H1 (cell line): Measurements from ENCODE around the gene NAA20. TPM values are rescaled to one million over a fixed set of nuclear protein-coding genes. Genes with fewer than 3 reads are reported as not detected.

ENCODE experiments used
- CTCF ChIA-PET: fragments of 300-600 bp; sonication (Branson Sonifier 250); formaldehyde crosslinking; loops from one replicate; lab custom pipeline; 2021; ENCODE audit not compliant: partially characterized antibody; lab: Charles Lee
- POLR2A ChIA-PET: fragments of 300-600 bp; sonication (Branson Sonifier 250); formaldehyde crosslinking; loops from one replicate; lab custom pipeline; 2021; ENCODE audit warnings: inconsistent platforms; ENCODE audit not compliant: partially characterized antibody; lab: Charles Lee
- DNase-seq, 2 experiments: peaks; one replicate each; pipeline versions ENCODE4 v3.0.0 to v3.0.0-alpha.2; 2010 to 2022; ENCODE audit warnings: low spot score in 2 of 2, low read depth in 1 of 2, mixed read lengths in 1 of 2
- FAIRE-seq: peaks from 2 replicates; lab custom pipeline; 2011; peaks lifted over from hg19 to GRCh38; lab: Jason Lieb, UNC
- H2AFZ ChIP-seq: 2 replicates; pipeline ENCODE4 v1.8.1; 2012; ENCODE audit warnings: low read length, inconsistent platforms
- H2AK5ac ChIP-seq: 2 replicates; pipeline ENCODE4 v1.6.1; 2013; ENCODE audit warnings: low read depth, low read length
- H2BK120ac ChIP-seq: replicated peaks from 2 replicates; pipeline ENCODE3; 2013; ENCODE audit warnings: low read depth, low read length, inconsistent platforms
- H2BK12ac ChIP-seq: 2 replicates; pipeline ENCODE4 v1.6.1; 2013; ENCODE audit warnings: low read depth, low read length
- H2BK15ac ChIP-seq: 2 replicates; pipeline ENCODE4 v1.6.1; 2013; ENCODE audit warnings: low read length
- H2BK20ac ChIP-seq: 2 replicates; pipeline ENCODE4 v1.6.1; 2013; ENCODE audit warnings: low read length
- H2BK5ac ChIP-seq: 2 replicates; pipeline ENCODE4 v1.6.1; 2013; ENCODE audit warnings: low read depth, low read length
- H3K14ac ChIP-seq: 2 replicates; pipeline ENCODE4 v1.6.1; 2013; ENCODE audit warnings: inconsistent platforms; ENCODE audit not compliant: insufficient read length
- H3K18ac ChIP-seq: 2 replicates; pipeline ENCODE4 v1.6.1; 2013; ENCODE audit warnings: low read length; ENCODE audit errors: extremely low read depth
- H3K23ac ChIP-seq: 2 replicates; pipeline ENCODE4 v1.6.1; 2013; ENCODE audit warnings: inconsistent platforms; ENCODE audit not compliant: insufficient read length
- H3K23me2 ChIP-seq: 2 replicates; pipeline ENCODE4 v1.6.1; 2013; ENCODE audit warnings: low read depth, low read length
- H3K27ac ChIP-seq: 2 replicates; pipeline ENCODE4 v1.6.1; 2011; ENCODE audit warnings: low read depth, low read length, inconsistent platforms
- H3K27me3 ChIP-seq, 4 experiments: replicated peaks in 1 of 4; 1 replicate in 1 of 4; 2 replicates in 3 of 4; pipeline versions ENCODE4 v1.6.1 to v1.8.1; 2011 to 2013; ENCODE audit warnings: low read length in 3 of 4, mild to moderate bottlenecking in 3 of 4, inconsistent platforms in 2 of 4, mixed read lengths in 2 of 4, moderate library complexity in 1 of 4; ENCODE audit not compliant: control insufficient read depth in 3 of 4, insufficient read depth in 3 of 4; ENCODE audit errors: extremely low read depth in 1 of 4
- H3K36me3 ChIP-seq, 4 experiments: 2 replicates each; pipeline versions ENCODE4 v1.6.1 to v1.8.1; 2011 to 2013; ENCODE audit warnings: mild to moderate bottlenecking in 4 of 4, low read length in 3 of 4, moderate library complexity in 2 of 4, control low read depth in 1 of 4, inconsistent platforms in 1 of 4; ENCODE audit not compliant: insufficient read depth in 4 of 4, control insufficient read depth in 2 of 4
- H3K4ac ChIP-seq: replicated peaks from 2 replicates; pipeline ENCODE3; 2013; ENCODE audit warnings: low read length, low read depth, mixed read lengths, inconsistent platforms; ENCODE audit not compliant: insufficient read length
- H3K4me1 ChIP-seq, 4 experiments: replicated peaks in 1 of 4; 1 replicate in 1 of 4; 2 replicates in 3 of 4; pipeline versions ENCODE4 v1.6.1 to v1.8.1; 2011 to 2013; ENCODE audit warnings: low read length in 3 of 4, inconsistent platforms in 2 of 4, mixed read lengths in 1 of 4; ENCODE audit not compliant: insufficient read depth in 4 of 4, control insufficient read depth in 3 of 4
- H3K4me2 ChIP-seq, 2 experiments: 2 replicates each; pipeline versions ENCODE4 v1.6.1 to v1.8.1; 2011 to 2013; ENCODE audit warnings: low read depth in 2 of 2, low read length in 2 of 2, control low read depth in 1 of 2, inconsistent platforms in 1 of 2, mild to moderate bottlenecking in 1 of 2; ENCODE audit not compliant: insufficient read depth in 1 of 2
- H3K4me3 ChIP-seq, 4 experiments: fragments of 200-600, 300-600 bp in 1 of 4; sonication (generic), shearing (Covaris generic), sonication (Bioruptor Twin) in 1 of 4; 2 replicates each; pipeline versions ENCODE4 v1.5.1 to v1.8.1; 2011 to 2016; ENCODE audit warnings: low read length in 4 of 4, low read depth in 3 of 4, control low read depth in 2 of 4, inconsistent platforms in 2 of 4, mild to moderate bottlenecking in 2 of 4, mixed read lengths in 1 of 4, moderate library complexity in 1 of 4; ENCODE audit not compliant: insufficient read depth in 2 of 4; ENCODE audit errors: extremely low read depth in 1 of 4
- H3K56ac ChIP-seq: replicated peaks from 2 replicates; pipeline ENCODE3; 2013; ENCODE audit warnings: low read depth, mild to moderate bottlenecking, mixed read lengths, low read length, inconsistent platforms; ENCODE audit not compliant: insufficient read length
- H3K79me1 ChIP-seq: 2 replicates; pipeline ENCODE4 v1.6.1; 2013; ENCODE audit warnings: low read depth, low read length, control low read depth
- H3K79me2 ChIP-seq, 2 experiments: 2 replicates each; pipeline versions ENCODE4 v1.6.1 to v1.8.1; 2012 to 2013; ENCODE audit warnings: low read length in 2 of 2, mild to moderate bottlenecking in 2 of 2, inconsistent platforms in 1 of 2; ENCODE audit not compliant: insufficient read depth in 2 of 2, control insufficient read depth in 1 of 2
- H3K9ac ChIP-seq, 4 experiments: replicated peaks in 1 of 4; 1 replicate in 1 of 4; 2 replicates in 3 of 4; pipeline versions ENCODE4 v1.6.1 to v1.8.1; 2011 to 2013; ENCODE audit warnings: low read depth in 3 of 4, low read length in 3 of 4, control low read depth in 2 of 4, mild to moderate bottlenecking in 2 of 4, moderate library complexity in 2 of 4, inconsistent platforms in 1 of 4; ENCODE audit errors: extremely low read depth in 1 of 4
- H3K9me3 ChIP-seq, 2 experiments: 2 replicates each; pipeline versions ENCODE4 v1.6.1 to v1.8.1; 2012 to 2013; ENCODE audit warnings: mild to moderate bottlenecking in 2 of 2, moderate library complexity in 2 of 2, control low read depth in 1 of 2, inconsistent platforms in 1 of 2, low read depth in 1 of 2, low read length in 1 of 2, mixed read lengths in 1 of 2; ENCODE audit not compliant: insufficient read depth in 2 of 2
- H4K20me1 ChIP-seq, 2 experiments: replicated peaks in 1 of 2; 2 replicates each; pipeline versions ENCODE3 to v1.8.1; 2011 to 2013; ENCODE audit warnings: inconsistent platforms in 2 of 2, low read length in 2 of 2, mild to moderate bottlenecking in 1 of 2; ENCODE audit not compliant: insufficient read depth in 2 of 2, control insufficient read depth in 1 of 2
- H4K5ac ChIP-seq: 2 replicates; pipeline ENCODE4 v1.6.1; 2013; ENCODE audit warnings: low read length, low read depth, mixed read lengths, inconsistent platforms; ENCODE audit not compliant: insufficient read length
- H4K8ac ChIP-seq: 2 replicates; pipeline ENCODE4 v1.8.0; 2013; ENCODE audit warnings: mild to moderate bottlenecking, moderate library complexity, low read length, inconsistent platforms; ENCODE audit not compliant: insufficient read depth; ENCODE audit errors: extremely low read depth
- H4K91ac ChIP-seq: replicated peaks from 2 replicates; pipeline ENCODE3; 2013; ENCODE audit warnings: low read length, mixed read lengths, inconsistent platforms; ENCODE audit not compliant: insufficient read length
- BCL11A ChIP-seq, 2 experiments: IDR thresholded peaks; one replicate each; pipeline ENCODE4 v1.6.1; 2011; ENCODE audit warnings: low read depth in 2 of 2, low read length in 2 of 2, mild to moderate bottlenecking in 2 of 2
- CHD2 ChIP-seq: IDR thresholded peaks from 2 replicates; pipeline ENCODE4 v1.6.1; 2012; ENCODE audit warnings: low read length, improper control_type of control experiment
- GABPA ChIP-seq: IDR thresholded peaks from 2 replicates; pipeline ENCODE4 v1.6.1; 2011; ENCODE audit warnings: mild to moderate bottlenecking, low read length, moderate library complexity, borderline replicate concordance; ENCODE audit not compliant: insufficient read depth
- JUN ChIP-seq: IDR thresholded peaks from 2 replicates; pipeline ENCODE4 v1.6.1; 2011; ENCODE audit warnings: low read depth, mild to moderate bottlenecking, improper control_type of control experiment, low read length
- MAFK ChIP-seq: IDR thresholded peaks from 2 replicates; pipeline ENCODE4 v1.6.1; 2012; ENCODE audit warnings: low read depth, mild to moderate bottlenecking, improper control_type of control experiment, low read length
- PHF8 ChIP-seq: fragments of 200-600 bp; sonication (generic); conservative IDR thresholded peaks from 2 replicates; pipeline ENCODE4 v1.7.1; 2012; ENCODE audit warnings: low read depth, mild to moderate bottlenecking, inconsistent platforms, low read length, moderate library complexity
- RNF2 ChIP-seq: fragments of 200-900, 300-1000 bp; sonication (generic); IDR thresholded peaks from 2 replicates; pipeline ENCODE4 v1.7.1; 2016; ENCODE audit warnings: borderline replicate concordance, low read depth, mild to moderate bottlenecking, antibody characterized with exemption, low read length; ENCODE audit not compliant: poor library complexity, severe bottlenecking; ENCODE audit errors: missing control alignments
- SAP30 ChIP-seq: fragments of 300-600 bp; sonication (generic); IDR thresholded peaks from 2 replicates; pipeline ENCODE4 v1.7.1; 2012; ENCODE audit warnings: low read length, moderate library complexity, mild to moderate bottlenecking, inconsistent platforms; ENCODE audit not compliant: insufficient read depth, insufficient replicate concordance
- SP4 ChIP-seq: IDR thresholded peaks from 2 replicates; pipeline ENCODE4 v1.6.1; 2012; ENCODE audit warnings: low read length, inconsistent platforms
- WGBS, 2 experiments: shearing (Covaris generic) in 1 of 2; methylation state at CpG; one replicate each; pipeline versions ENCODE4 v1.1.6 to v1.1.7; 2013 to 2015; ENCODE audit warnings: low lambda C conversion rate in 2 of 2, mixed read lengths in 2 of 2, inconsistent platforms in 1 of 2, low coverage in 1 of 2, missing lambda C conversion rate in 1 of 2; ENCODE audit not compliant: insufficient replicate concordance in 2 of 2, insufficient coverage in 1 of 2, insufficient read length in 1 of 2; ENCODE audit errors: extremely low coverage in 1 of 2, missing lambda C conversion rate in 1 of 2; 5-methylcytosine and 5-hydroxymethylcytosine counted together
- polyA plus RNA-seq, 7 experiments: library from polyadenylated mRNA; depleted of rRNA in 3 of 7; stranded (reverse) in 5 of 7; unstranded in 2 of 7; fragments of >200 nt in 5 of 7; fragments of 200-250 nt in 2 of 7; gene quantifications; 1 replicate in 5 of 7; 2 replicates in 1 of 7; 4 replicates in 1 of 7; pipeline versions ENCODE4 v1.2.1 to v1.2.3, GENCODE V29; 2011 to 2013; ENCODE audit warnings: missing spikeins in 2 of 7, mixed read lengths in 2 of 7
- total RNA-seq: library from RNA; stranded (reverse); fragmentation: NEBNext Ultra II Directional; extraction: Animal tissue kit (Norgen Biotek cat#: 25700); gene quantifications from 2 replicates; pipeline ENCODE4 v1.2.1, GENCODE V29; 2021

The NAA20 gene
- total and polyA plus RNA-seq, 2 of the 8 experiments (the other 6 are each of a cell fraction or from before 2014, with no cell fraction given): 21.9 to 41.1 TPM

DNA sequence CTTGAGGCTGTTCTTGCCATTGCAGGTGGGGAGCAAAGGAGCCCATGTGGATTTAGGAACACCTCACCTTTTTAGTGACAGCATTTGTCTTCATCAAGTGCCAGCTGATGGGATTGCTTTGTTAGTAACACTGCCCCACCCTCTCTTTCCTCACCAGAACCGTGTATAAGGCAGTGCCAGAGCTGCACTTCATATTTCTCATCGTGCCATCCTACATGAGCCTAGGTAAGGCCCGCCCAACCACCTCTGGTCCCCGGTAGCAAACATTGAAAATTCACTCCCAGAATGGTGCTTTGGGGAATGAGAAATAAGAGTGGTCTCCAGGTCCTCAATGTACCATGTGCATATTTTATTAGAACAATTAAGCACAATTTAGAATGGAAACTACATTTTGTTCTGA lies 57.9 kb downstream of the NAA20 start:
- H4K8ac ChIP-seq: no peak overlapping the region
- no peak overlapping the region for H4K91ac ChIP-seq
- no peak overlapping the region for H2BK12ac ChIP-seq
- H3K27ac ChIP-seq: no peak overlapping the region
- no peak overlapping the region for H3K14ac ChIP-seq
- no peaks in the 10 kb centered on the region for H3K9me3 ChIP-seq
- no peak overlapping the region for H2BK5ac ChIP-seq
- H2BK120ac ChIP-seq: no peak overlapping the region
- no peaks in the 10 kb centered on the region for H3K79me1 ChIP-seq
- no peak overlapping the region for H2AK5ac ChIP-seq
- no peaks in the 10 kb centered on the region for H4K20me1 ChIP-seq
- H3K4me3 ChIP-seq: no peak overlapping the region
- no peak overlapping the region for H2AFZ ChIP-seq
- H3K4ac ChIP-seq: no peak overlapping the region
- H3K9ac ChIP-seq: no peak overlapping the region
- no peak overlapping the region for H4K5ac ChIP-seq
- H3K23me2 ChIP-seq: no peaks in the 10 kb centered on the region; the same call in 1 of the 2 replicates
- no peaks in the 10 kb centered on the region for H3K79me2 ChIP-seq
- ChIA-PET POLR2A (no interaction called here), CTCF (interaction anchor here (1.4 kb wide), 1 partner anchor 162 kb away, joined by 5 read pairs; no protein-coding TSS in a partner anchor)
- no peak overlapping the region for H3K4me2 ChIP-seq
- no peak overlapping the region for H3K18ac ChIP-seq
- no peaks in the 10 kb centered on the region for H3K27me3 ChIP-seq
- WGBS, 2 experiments: 97% methylated on average over 4 of the region's 4 CpGs; no CpG with 5 or more reads in 1 of the 2 experiments
- no peak overlapping the region for H2BK20ac ChIP-seq
- no peak overlapping the region for H2BK15ac ChIP-seq
- no peak for TF ChIP-seq PHF8
- no peak for TF ChIP-seq BCL11A (IDR thresholded peaks at IDR 0.05; ENCODE audit: low read depth in 2 of 2, low read length in 2 of 2)
- no peak for TF ChIP-seq MAFK
- no peak for TF ChIP-seq CHD2
- TF ChIP-seq RNF2: no peak
- TF ChIP-seq JUN: no peak
- no peak for TF ChIP-seq GABPA
- TF ChIP-seq SP4: no peak
- TF ChIP-seq SAP30: no peak
- FAIRE-seq (no peak), DNase-seq (no peak)
- no peak overlapping the region for H3K56ac ChIP-seq
- H3K23ac ChIP-seq: no peak overlapping the region
- H3K4me1 ChIP-seq: peaks cover 5 to 8% (median 5%) of the 10 kb centered on the region in 4 experiments; a peak in 4 of 7 replicates
- H3K36me3 ChIP-seq: no peaks in the 10 kb centered on the region
